Measurements from ENCODE around the gene NRXN3.

- TF ChIP-seq CTCF (IDR thresholded peaks at IDR 0.05) (no peak), POLR2A (IDR thresholded peaks at IDR 0.05) (no peak)
These were observed 78.4 kb downstream of the NRXN3 start for GRCh38 chr14:78248501-78249090.
